Liver (tissue), 9 donors: ENCODE results near the gene CFAP47. TPM values are rescaled to one million over a fixed set of nuclear protein-coding genes. Genes with fewer than 3 reads are reported as not detected.

ENCODE experiments used
- DNase-seq: peaks from one replicate; pipeline ENCODE4 v3.0.0-alpha.2; 2017; ENCODE audit warnings: low spot score
- H3K27ac ChIP-seq, 2 donors: one replicate each; pipeline ENCODE4 v1.7.0; 2013; ENCODE audit warnings: inconsistent platforms in 2 of 2, low read length in 2 of 2, control low read depth in 1 of 2, low read depth in 1 of 2, mild to moderate bottlenecking in 1 of 2
- H3K27me3 ChIP-seq, 4 donors: one replicate each; pipeline versions ENCODE4 v1.6.1 to v1.7.0; 2013; ENCODE audit warnings: low read length in 3 of 4, inconsistent platforms in 1 of 4, mild to moderate bottlenecking in 1 of 4, moderate library complexity in 1 of 4; ENCODE audit not compliant: control insufficient read depth in 4 of 4, insufficient read depth in 4 of 4
- H3K36me3 ChIP-seq, 4 donors: one replicate each; pipeline versions ENCODE4 v1.6.1 to v1.7.0; 2013; ENCODE audit warnings: low read length in 3 of 4, mild to moderate bottlenecking in 3 of 4, low read depth in 1 of 4, moderate library complexity in 1 of 4; ENCODE audit not compliant: control insufficient read depth in 4 of 4, insufficient read depth in 3 of 4
- H3K4me1 ChIP-seq, 4 donors: one replicate each; pipeline versions ENCODE4 v1.6.1 to v1.7.0; 2013; ENCODE audit warnings: low read length in 3 of 4, mild to moderate bottlenecking in 3 of 4, moderate library complexity in 1 of 4; ENCODE audit not compliant: control insufficient read depth in 4 of 4, insufficient read depth in 4 of 4
- H3K4me3 ChIP-seq, 3 donors: one replicate each; pipeline versions ENCODE4 v1.6.1 to v1.7.0; 2013; ENCODE audit warnings: low read length in 3 of 3, control low read depth in 1 of 3, low read depth in 1 of 3, mild to moderate bottlenecking in 1 of 3
- H3K9ac ChIP-seq, 2 donors: one replicate each; pipeline ENCODE4 v1.7.0; 2013; ENCODE audit warnings: low read length in 2 of 2, mild to moderate bottlenecking in 2 of 2, moderate library complexity in 2 of 2, control low read depth in 1 of 2, low read depth in 1 of 2
- H3K9me3 ChIP-seq, 4 donors: one replicate each; pipeline versions ENCODE4 v1.6.1 to v1.7.0; 2013; ENCODE audit warnings: low read length in 3 of 4; ENCODE audit not compliant: control insufficient read depth in 4 of 4
- EGR1 ChIP-seq, 2 donors: IDR thresholded peaks; 2 replicates each; pipeline ENCODE4 v1.6.1; 2016 to 2018; ENCODE audit warnings: antibody characterized with exemption in 2 of 2, low read depth in 2 of 2
- FOXA1 ChIP-seq: IDR thresholded peaks from 2 replicates; pipeline ENCODE4 v1.6.1; 2016; ENCODE audit warnings: antibody characterized with exemption
- FOXA2 ChIP-seq: IDR thresholded peaks from 2 replicates; pipeline ENCODE4 v1.6.1; 2016; ENCODE audit warnings: antibody characterized with exemption
- GABPA ChIP-seq, 2 donors: IDR thresholded peaks in 1 of 2; conservative IDR thresholded peaks in 1 of 2; 2 replicates each; pipeline ENCODE4 v1.6.1; 2016; ENCODE audit warnings: antibody characterized with exemption in 2 of 2, mild to moderate bottlenecking in 1 of 2, moderate library complexity in 1 of 2
- HNF4A ChIP-seq, 2 donors: conservative IDR thresholded peaks; 2 replicates each; pipeline ENCODE4 v1.6.1; 2016; ENCODE audit warnings: antibody characterized with exemption in 2 of 2, mild to moderate bottlenecking in 2 of 2
- HNF4G ChIP-seq: IDR thresholded peaks from 2 replicates; pipeline ENCODE4 v1.6.1; 2016; ENCODE audit warnings: antibody characterized with exemption
- NR2F2 ChIP-seq: IDR thresholded peaks from 2 replicates; pipeline ENCODE4 v1.6.1; 2016; ENCODE audit warnings: antibody characterized with exemption
- RAD21 ChIP-seq, 2 donors: IDR thresholded peaks; 2 replicates each; pipeline ENCODE4 v1.6.1; 2016; ENCODE audit warnings: antibody characterized with exemption in 2 of 2, mild to moderate bottlenecking in 2 of 2
- RXRA ChIP-seq, 2 donors: IDR thresholded peaks; 2 replicates each; pipeline ENCODE4 v1.6.1; 2017 to 2018; ENCODE audit warnings: antibody characterized with exemption in 2 of 2, mild to moderate bottlenecking in 1 of 2
- SP1 ChIP-seq: IDR thresholded peaks from 2 replicates; pipeline ENCODE4 v1.6.1; 2018; ENCODE audit warnings: antibody characterized with exemption, mild to moderate bottlenecking
- TAF1 ChIP-seq: conservative IDR thresholded peaks from 2 replicates; pipeline ENCODE4 v1.6.1; 2016; ENCODE audit warnings: antibody characterized with exemption, mild to moderate bottlenecking
- YY1 ChIP-seq: IDR thresholded peaks from 2 replicates; pipeline ENCODE4 v1.6.1; 2016; ENCODE audit warnings: antibody characterized with exemption, mild to moderate bottlenecking
- WGBS: extraction: QIAGEN DNeasy Blood & Tissue Kit; methylation state at CpG from one replicate; pipeline ENCODE4 v1.1.7; 2013; 5-methylcytosine and 5-hydroxymethylcytosine counted together
- polyA plus RNA-seq, 2 donors: library from polyadenylated mRNA; stranded (reverse) in 1 of 2; unstranded in 1 of 2; fragments of 200-250 nt in 1 of 2; fragments of >200 nt in 1 of 2; fragmentation: Nextera tagmentation in 1 of 2; extraction: Ambion mirVana in 1 of 2; gene quantifications; one replicate each; pipeline versions ENCODE4 v1.2.1 to v1.2.3, GENCODE V29; 2013 to 2015
- total RNA-seq, 2 donors: library from RNA; depleted of rRNA; stranded (reverse); fragments of >200 nt; gene quantifications; one replicate each; pipeline ENCODE4 v1.2.3, GENCODE V29; 2014
- TF ChIP-seq, protein P1 (sequence below): IDR thresholded peaks from 2 replicates; pipeline ENCODE4 v1.6.1; 2016; ENCODE audit warnings: antibody characterized with exemption
- TF ChIP-seq, protein P2 (sequence below): IDR thresholded peaks from 2 replicates; pipeline ENCODE4 v1.6.1; 2016; ENCODE audit warnings: antibody characterized with exemption, mild to moderate bottlenecking
- donor health status: healthy.
- donor health status: healthy.
- donor health status: healthy.
- donor health status: healthy.
- donor health status: healthy.

The CFAP47 gene
- total and polyA plus RNA-seq, 4 donors: under 0.01 to 0.03 (median 0.01) TPM; not detected in 1

DNA sequence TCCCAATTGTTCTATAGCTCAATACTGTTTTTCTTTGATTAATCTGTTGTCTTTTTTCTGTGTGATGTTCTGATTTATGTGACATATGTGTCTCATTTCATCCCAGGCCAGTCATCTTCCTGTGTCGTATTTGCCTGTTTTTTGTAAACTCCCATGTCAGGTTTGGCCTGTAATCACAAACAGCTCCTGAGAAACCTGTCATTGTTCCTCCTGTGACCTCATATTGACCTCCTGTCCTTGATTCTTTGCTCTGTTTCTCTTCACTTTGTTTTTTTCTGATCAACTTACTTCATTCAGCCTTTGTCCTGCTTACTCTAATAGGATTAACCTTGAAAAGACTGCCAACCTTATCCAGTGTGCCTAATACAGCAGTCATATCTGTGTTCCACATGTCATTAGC is 438.3 kb downstream of the CFAP47 start:
- no peaks in the 10 kb centered on the region for H3K4me1 ChIP-seq
- WGBS: 36% methylated on average over 1 of the region's 1 CpG
- H3K27ac ChIP-seq: no peak overlapping the region
- no peak for TF ChIP-seq EGR1 (IDR thresholded peaks at IDR 0.05; ENCODE audit: low read depth in 2 of 2)
- TF ChIP-seq, protein P1, sequence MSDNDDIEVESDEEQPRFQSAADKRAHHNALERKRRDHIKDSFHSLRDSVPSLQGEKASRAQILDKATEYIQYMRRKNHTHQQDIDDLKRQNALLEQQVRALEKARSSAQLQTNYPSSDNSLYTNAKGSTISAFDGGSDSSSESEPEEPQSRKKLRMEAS: no peak
- no peak for TF ChIP-seq FOXA2
- TF ChIP-seq GABPA (IDR thresholded peaks at IDR 0.05 in 1 of 2, conservative IDR thresholded peaks at IDR 0.05 in 1 of 2): no peak
- TF ChIP-seq YY1: no peak
- TF ChIP-seq, protein P2, sequence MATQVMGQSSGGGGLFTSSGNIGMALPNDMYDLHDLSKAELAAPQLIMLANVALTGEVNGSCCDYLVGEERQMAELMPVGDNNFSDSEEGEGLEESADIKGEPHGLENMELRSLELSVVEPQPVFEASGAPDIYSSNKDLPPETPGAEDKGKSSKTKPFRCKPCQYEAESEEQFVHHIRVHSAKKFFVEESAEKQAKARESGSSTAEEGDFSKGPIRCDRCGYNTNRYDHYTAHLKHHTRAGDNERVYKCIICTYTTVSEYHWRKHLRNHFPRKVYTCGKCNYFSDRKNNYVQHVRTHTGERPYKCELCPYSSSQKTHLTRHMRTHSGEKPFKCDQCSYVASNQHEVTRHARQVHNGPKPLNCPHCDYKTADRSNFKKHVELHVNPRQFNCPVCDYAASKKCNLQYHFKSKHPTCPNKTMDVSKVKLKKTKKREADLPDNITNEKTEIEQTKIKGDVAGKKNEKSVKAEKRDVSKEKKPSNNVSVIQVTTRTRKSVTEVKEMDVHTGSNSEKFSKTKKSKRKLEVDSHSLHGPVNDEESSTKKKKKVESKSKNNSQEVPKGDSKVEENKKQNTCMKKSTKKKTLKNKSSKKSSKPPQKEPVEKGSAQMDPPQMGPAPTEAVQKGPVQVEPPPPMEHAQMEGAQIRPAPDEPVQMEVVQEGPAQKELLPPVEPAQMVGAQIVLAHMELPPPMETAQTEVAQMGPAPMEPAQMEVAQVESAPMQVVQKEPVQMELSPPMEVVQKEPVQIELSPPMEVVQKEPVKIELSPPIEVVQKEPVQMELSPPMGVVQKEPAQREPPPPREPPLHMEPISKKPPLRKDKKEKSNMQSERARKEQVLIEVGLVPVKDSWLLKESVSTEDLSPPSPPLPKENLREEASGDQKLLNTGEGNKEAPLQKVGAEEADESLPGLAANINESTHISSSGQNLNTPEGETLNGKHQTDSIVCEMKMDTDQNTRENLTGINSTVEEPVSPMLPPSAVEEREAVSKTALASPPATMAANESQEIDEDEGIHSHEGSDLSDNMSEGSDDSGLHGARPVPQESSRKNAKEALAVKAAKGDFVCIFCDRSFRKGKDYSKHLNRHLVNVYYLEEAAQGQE: no peak
- no peak for TF ChIP-seq SP1
- H3K9me3 ChIP-seq: peaks cover 0 to 8% (median 2%) of the 10 kb centered on the region in 4 donors
- no peaks in the 10 kb centered on the region for H3K27me3 ChIP-seq
- no peak overlapping the region for H3K4me3 ChIP-seq
- DNase-seq: no peak
- no peak overlapping the region for H3K9ac ChIP-seq
- no peaks in the 10 kb centered on the region for H3K36me3 ChIP-seq

DNA sequence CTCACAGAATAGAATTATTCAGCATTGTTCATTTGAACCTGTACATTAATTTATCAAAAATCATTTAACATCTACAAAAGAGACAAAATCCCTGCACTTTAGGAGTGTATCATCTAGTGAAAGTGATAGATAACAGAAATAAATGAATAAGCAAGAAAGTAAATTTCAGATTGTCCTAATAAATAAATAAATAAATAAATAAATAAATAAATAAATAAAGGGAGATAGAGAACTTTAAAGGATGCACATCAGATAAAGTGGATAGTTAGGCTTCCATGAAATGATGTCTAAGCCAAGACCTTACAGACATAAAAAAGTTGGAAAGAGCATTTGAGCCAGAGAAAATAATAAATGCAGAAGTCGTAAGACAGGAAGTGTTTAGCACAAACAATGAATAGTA is 444.7 kb downstream of the CFAP47 start:
- H3K4me3 ChIP-seq: no peak overlapping the region
- no peaks in the 10 kb centered on the region for H3K4me1 ChIP-seq
- TF ChIP-seq FOXA2 (no peak), EGR1 (IDR thresholded peaks at IDR 0.05; ENCODE audit: low read depth in 2 of 2) (no peak), YY1 (no peak), FOXA1 (no peak), NR2F2 (no peak), RXRA (IDR thresholded peaks at IDR 0.05) (no peak), HNF4A (conservative IDR thresholded peaks at IDR 0.05) (no peak), HNF4G (no peak), TAF1 (no peak), GABPA (IDR thresholded peaks at IDR 0.05 in 1 of 2, conservative IDR thresholded peaks at IDR 0.05 in 1 of 2) (no peak), RAD21 (IDR thresholded peaks at IDR 0.05) (no peak)
- TF ChIP-seq, protein P2: no peak
- TF ChIP-seq, protein P1: no peak
- WGBS: 64% methylated on average over 1 of the region's 1 CpG
- peaks cover 0 to 6% (median 2%) of the 10 kb centered on the region in 4 donors for H3K9me3 ChIP-seq
- H3K36me3 ChIP-seq: no peaks in the 10 kb centered on the region
- H3K27me3 ChIP-seq: no peaks in the 10 kb centered on the region
- no peak for DNase-seq
- H3K9ac ChIP-seq: no peak overlapping the region
- no peak overlapping the region for H3K27ac ChIP-seq
